ENCODE results near the gene RGS12. TPM values are rescaled to one million over a fixed set of nuclear protein-coding genes. Genes with fewer than 3 reads are reported as not detected.

Gene RGS12
- total RNA-seq, 1 experiment from 2014 or later, result 16.9 TPM

DNA sequence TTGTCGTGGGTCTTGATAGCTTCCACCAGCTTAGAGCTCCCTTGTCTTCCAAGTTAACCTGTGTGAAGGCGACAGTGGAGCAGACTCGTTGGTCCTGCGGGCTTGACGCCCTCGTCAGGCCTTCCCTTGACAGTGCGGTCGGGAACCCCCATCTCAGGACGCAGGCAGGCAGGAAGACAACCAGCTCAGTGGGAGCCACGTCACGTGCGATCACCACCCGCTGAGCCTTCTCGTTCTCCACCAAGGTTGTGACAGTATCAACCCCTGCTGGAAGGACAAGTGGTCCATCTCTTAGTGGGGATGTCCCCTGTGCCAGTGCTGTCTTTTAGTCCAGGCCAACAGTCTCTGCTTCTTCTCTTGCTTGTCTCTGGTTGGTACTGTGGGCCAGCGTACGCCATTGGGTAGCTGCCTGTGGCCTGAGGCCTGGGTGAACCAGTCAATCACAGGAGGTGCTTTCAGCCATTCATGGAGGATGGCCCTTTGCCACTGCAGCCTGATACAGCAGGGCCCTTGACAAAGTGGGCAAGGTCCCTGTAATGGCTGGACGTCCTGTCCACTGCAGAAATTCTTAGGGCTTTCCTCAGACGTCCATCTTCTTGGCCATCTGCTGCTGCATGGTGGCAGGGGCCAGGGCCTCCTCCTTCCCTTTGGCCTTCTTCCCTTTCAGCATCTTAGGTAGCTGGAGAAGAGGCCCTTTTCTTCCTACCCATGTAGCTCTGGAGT is 31.4 kb downstream of the RGS12 start:
- H3K23ac ChIP-seq (ENCODE audit: insufficient read length, low read depth, low read length), result no peak overlapping the region
- H4K5ac ChIP-seq (ENCODE audit: insufficient read length, low read depth, low read length), result no peak overlapping the region
- no peak overlapping the region for H3K4me2 ChIP-seq (ENCODE audit: insufficient read depth, insufficient read length, low read length)
- no peak overlapping the region for H2BK15ac ChIP-seq (ENCODE audit: low read depth, low read length)
- H3K56ac ChIP-seq (ENCODE audit: insufficient read length, low read depth, low read length), result no peak overlapping the region
- no peaks in the 10 kb centered on the region; the same call in 1 of the 2 replicates for H3K27me3 ChIP-seq (ENCODE audit: insufficient read depth, low read length)
- H3K9me3 ChIP-seq (ENCODE audit: control insufficient read depth, low read depth, low read length), result no peaks in the 10 kb centered on the region
- H4K8ac ChIP-seq (replicated peaks; ENCODE audit: insufficient read length, low read depth, low read length), result no peak overlapping the region
- no CpG with 5 or more reads among the region's 18 CpGs for WGBS (ENCODE audit: extremely low coverage, insufficient read length, low lambda C conversion rate)
- no peaks in the 10 kb centered on the region; the same call in 1 of the 2 replicates for H3K27me3 Mint-ChIP-seq (ENCODE audit: low read depth)
- H3K27ac Mint-ChIP-seq, result no peak overlapping the region
- H3K4me1 ChIP-seq (ENCODE audit: insufficient read depth, low read length), result no peaks in the 10 kb centered on the region
- no peaks in the 10 kb centered on the region for H3K79me2 ChIP-seq (ENCODE audit: insufficient read depth, low read length)
- H3T11ph ChIP-seq (ENCODE audit: low read length), result no peak overlapping the region
- no peak overlapping the region for H3K4me3 Mint-ChIP-seq
- no peak overlapping the region for H3K9ac ChIP-seq (ENCODE audit: extremely low read depth, insufficient read length, low read length)
- peak; percentile 79 for DNase-seq
- H4K20me1 ChIP-seq (ENCODE audit: control insufficient read depth, insufficient read depth, insufficient read length), result no peaks in the 10 kb centered on the region
- peaks cover 5% of the 10 kb centered on the region for H3K23me2 ChIP-seq (ENCODE audit: insufficient read length, low read depth, low read length, poor library complexity, severe bottlenecking)
- H3K18ac ChIP-seq (ENCODE audit: insufficient read length, low read depth, low read length), result no peak overlapping the region
- no peak overlapping the region for H3K27ac ChIP-seq (ENCODE audit: insufficient read length, low read depth, low read length)
- H2BK120ac ChIP-seq (ENCODE audit: low read depth, low read length, poor library complexity, severe bottlenecking), result no peak overlapping the region
- peaks cover 17 to 20% of the 10 kb centered on the region in 2 experiments for H3K4me1 Mint-ChIP-seq
- no peak overlapping the region for H2BK12ac ChIP-seq (ENCODE audit: insufficient read length, low read depth, low read length)
- H2AFZ ChIP-seq (ENCODE audit: low read length), result no peak overlapping the region
- no peaks in the 10 kb centered on the region for H3K9me3 Mint-ChIP-seq
- no peak overlapping the region for H3K14ac ChIP-seq (ENCODE audit: insufficient read depth, low read length)
- peaks cover 0 to 2% (median 0%) of the 10 kb centered on the region in 3 experiments; a peak in 2 of 7 replicates for H3K36me3 Mint-ChIP-seq (ENCODE audit: insufficient read depth in 1 of 3, low read depth in 3 of 3)
- H2BK5ac ChIP-seq (ENCODE audit: insufficient read length, low read length), result no peak overlapping the region
- no peak overlapping the region for H2BK20ac ChIP-seq (ENCODE audit: low read depth, low read length, poor library complexity, severe bottlenecking)
- H3K79me1 ChIP-seq (ENCODE audit: insufficient read depth, low read depth, low read length, poor library complexity, severe bottlenecking), result peaks cover 2% of the 10 kb centered on the region
- no peak overlapping the region for H2AK5ac ChIP-seq (ENCODE audit: insufficient read length, low read length)
- TF ChIP-seq, protein P1, sequence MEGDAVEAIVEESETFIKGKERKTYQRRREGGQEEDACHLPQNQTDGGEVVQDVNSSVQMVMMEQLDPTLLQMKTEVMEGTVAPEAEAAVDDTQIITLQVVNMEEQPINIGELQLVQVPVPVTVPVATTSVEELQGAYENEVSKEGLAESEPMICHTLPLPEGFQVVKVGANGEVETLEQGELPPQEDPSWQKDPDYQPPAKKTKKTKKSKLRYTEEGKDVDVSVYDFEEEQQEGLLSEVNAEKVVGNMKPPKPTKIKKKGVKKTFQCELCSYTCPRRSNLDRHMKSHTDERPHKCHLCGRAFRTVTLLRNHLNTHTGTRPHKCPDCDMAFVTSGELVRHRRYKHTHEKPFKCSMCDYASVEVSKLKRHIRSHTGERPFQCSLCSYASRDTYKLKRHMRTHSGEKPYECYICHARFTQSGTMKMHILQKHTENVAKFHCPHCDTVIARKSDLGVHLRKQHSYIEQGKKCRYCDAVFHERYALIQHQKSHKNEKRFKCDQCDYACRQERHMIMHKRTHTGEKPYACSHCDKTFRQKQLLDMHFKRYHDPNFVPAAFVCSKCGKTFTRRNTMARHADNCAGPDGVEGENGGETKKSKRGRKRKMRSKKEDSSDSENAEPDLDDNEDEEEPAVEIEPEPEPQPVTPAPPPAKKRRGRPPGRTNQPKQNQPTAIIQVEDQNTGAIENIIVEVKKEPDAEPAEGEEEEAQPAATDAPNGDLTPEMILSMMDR (conservative IDR thresholded peaks at IDR 0.05), result peak; percentile 61
- H3K4ac ChIP-seq (ENCODE audit: low read depth, low read length), result no peak overlapping the region
- no peak overlapping the region for H4K91ac ChIP-seq (ENCODE audit: insufficient read length, low read depth, low read length)

All from H9 (cell line).